Measurements from ENCODE around the gene JSRP1.

JSRP1 gene

GRCh38 chr19:2230807-2231533 lies 25.2 kb downstream of the JSRP1 start:
- Histone ChIP-seq H3K27ac (no peak overlapping the region), H3K36me3 (peaks cover 81% of the 10 kb centered on the region), H3K4me1 (ENCODE audit: control insufficient read depth in 1 of 2, insufficient read depth in 1 of 2, low read depth in 1 of 2, low read length in 1 of 2) (peaks cover 11 to 20% of the 10 kb centered on the region in 2 experiments)

DNA sequence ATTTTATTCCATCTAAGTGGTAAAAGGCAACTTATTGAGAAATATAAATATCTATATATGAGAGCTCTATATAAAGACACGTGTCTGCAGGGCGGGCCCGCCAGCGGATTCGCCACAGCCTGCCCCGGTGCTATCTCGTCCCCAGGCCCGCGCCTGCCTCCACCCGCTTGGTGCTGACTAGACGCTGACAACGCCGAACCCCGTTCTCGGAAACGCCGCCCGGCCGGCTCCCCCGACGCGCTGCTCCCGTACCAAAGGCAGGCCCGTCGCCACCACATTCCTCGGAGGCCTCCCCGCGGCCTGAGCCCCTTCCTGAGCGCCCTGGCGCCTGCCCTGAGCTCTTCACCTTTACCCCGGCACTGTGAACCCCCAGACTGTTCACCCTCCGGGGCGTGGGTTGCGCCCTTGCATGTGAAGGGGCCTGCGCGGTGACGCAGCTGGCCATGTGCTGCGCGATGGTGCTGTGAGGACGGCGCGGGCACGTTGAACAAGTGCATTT lies 26.1 kb downstream of the JSRP1 start:
- Histone ChIP-seq H3K36me3 (peaks cover 90% of the 10 kb centered on the region), H3K27me3 (no peaks in the 10 kb centered on the region), H3K4me3 (ENCODE audit: low read depth in 1 of 2, low read length in 1 of 2) (no peak overlapping the region), H3K9me3 (no peaks in the 10 kb centered on the region), H3K27ac (no peak overlapping the region), H3K4me1 (ENCODE audit: control insufficient read depth in 1 of 2, insufficient read depth in 1 of 2, low read depth in 1 of 2, low read length in 1 of 2) (peaks cover 4 to 11% of the 10 kb centered on the region in 2 experiments)
- TF ChIP-seq CTCF (IDR thresholded peaks at IDR 0.05): no peak

More at GRCh38 chr19:2230807-2231533, 25.2 kb downstream of the JSRP1 start:
- Histone ChIP-seq H3K4me3 (ENCODE audit: low read depth in 1 of 2, low read length in 1 of 2) (no peak overlapping the region), H3K27me3 (no peaks in the 10 kb centered on the region), H3K9me3 (no peaks in the 10 kb centered on the region)
- no peak for TF ChIP-seq CTCF (IDR thresholded peaks at IDR 0.05)

DNA sequence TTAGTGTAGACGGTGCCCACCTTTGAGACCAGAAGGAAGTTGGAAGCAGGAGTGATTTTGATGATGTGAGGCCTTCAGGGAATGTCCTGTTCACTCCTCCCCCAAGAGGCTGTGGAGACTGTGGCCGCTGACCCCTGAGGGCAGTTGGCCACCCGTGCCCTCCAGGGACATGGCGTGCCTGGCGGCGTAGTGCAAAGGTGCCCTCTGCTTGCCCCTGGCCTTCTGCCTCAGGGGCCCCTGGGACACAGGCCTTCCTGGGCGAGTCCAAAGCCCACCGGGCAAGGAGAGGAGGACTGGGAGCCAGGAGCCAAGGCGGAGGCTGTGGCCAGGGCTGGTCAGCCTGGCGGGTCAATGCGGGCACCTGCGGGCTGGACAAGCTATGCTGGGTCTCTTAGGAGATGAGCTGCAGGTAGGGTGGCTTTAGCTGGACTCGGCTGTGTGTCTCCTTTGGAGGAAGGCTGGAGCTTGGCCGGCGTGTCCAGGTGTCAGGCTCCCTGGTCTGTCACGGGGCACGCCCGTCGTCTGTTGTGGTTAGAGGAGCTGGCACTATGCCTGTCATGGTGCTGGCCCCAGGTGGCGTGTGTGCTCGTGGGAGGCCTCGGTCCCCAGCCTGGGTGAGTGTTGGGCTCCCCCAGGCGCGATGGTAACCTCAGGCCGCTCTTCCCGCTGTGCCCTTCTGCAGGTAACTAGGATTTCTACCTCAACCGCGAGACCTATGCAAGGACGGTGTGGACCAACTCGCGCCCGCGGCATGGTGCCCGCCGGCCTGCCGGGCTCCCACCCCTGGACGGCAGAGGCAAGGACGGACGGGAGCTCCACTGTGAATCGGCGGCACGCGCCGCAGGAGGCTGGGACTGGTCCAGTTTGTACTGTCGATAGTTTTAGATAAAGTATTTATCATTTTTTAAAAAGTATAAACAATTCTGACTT lies 26.8 kb downstream of the JSRP1 start:
- peaks cover 0 to 4% of the 10 kb centered on the region in 2 experiments for H3K4me1 ChIP-seq (ENCODE audit: control insufficient read depth in 1 of 2, insufficient read depth in 1 of 2, low read depth in 1 of 2, low read length in 1 of 2)

GRCh38 chr19:2228157-2229030 lies 27.8 kb downstream of the JSRP1 start:
- Histone ChIP-seq H3K27ac (no peak overlapping the region), H3K4me3 (ENCODE audit: low read depth in 1 of 2, low read length in 1 of 2) (no peak overlapping the region), H3K9me3 (no peaks in the 10 kb centered on the region), H3K4me1 (ENCODE audit: control insufficient read depth in 1 of 2, insufficient read depth in 1 of 2, low read depth in 1 of 2, low read length in 1 of 2) (no peaks in the 10 kb centered on the region), H3K36me3 (peaks cover 98% of the 10 kb centered on the region), H3K27me3 (no peaks in the 10 kb centered on the region)
- TF ChIP-seq CTCF (IDR thresholded peaks at IDR 0.05): no peak

More for the DNA sequence above, 26.8 kb downstream of the JSRP1 start:
- Histone ChIP-seq H3K9me3 (no peaks in the 10 kb centered on the region), H3K4me3 (ENCODE audit: low read depth in 1 of 2, low read length in 1 of 2) (no peak overlapping the region), H3K27me3 (no peaks in the 10 kb centered on the region), H3K27ac (no peak overlapping the region), H3K36me3 (peaks cover 97% of the 10 kb centered on the region)
- no peak for TF ChIP-seq CTCF (IDR thresholded peaks at IDR 0.05)

Data from neutrophil (primary cell).